GM12892 (cell line): ENCODE measurements around the gene ANXA3.

Source experiments
- POLR2A ChIP-seq: IDR thresholded peaks from 2 replicates; pipeline ENCODE4 v1.6.1; 2011; ENCODE audit warnings: low read depth, low read length, control low read depth
- TAF1 ChIP-seq: IDR thresholded peaks from 2 replicates; pipeline ENCODE4 v1.6.1; 2011; ENCODE audit warnings: low read depth, mild to moderate bottlenecking, control low read depth, low read length, borderline replicate concordance

- TF ChIP-seq TAF1 (no peak), POLR2A (no peak)
These were observed 51.8 kb downstream of the ANXA3 start for GRCh38 chr4:78603384-78603783.
